ENCODE data around the gene MCEMP1.

The MCEMP1 gene

DNA sequence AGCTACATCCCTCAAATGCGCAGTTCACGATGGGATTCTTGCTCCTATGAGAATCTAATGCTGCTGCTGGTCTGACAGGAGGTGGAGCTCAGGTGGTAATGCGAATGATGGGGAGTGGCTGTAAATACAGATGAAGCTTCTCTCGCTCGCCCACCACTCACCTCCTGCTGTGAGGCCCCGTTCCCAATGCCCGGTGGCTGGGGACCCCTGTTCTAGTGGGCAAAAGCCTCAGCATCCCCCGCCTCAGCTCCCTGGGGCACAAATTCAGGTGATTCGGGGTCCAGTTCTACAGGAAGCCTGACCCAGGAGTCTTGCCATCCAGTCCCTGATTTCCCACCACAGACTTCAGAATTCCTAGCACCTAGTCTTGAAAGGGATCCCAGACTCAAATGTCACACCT is 4.4 kb upstream of the MCEMP1 start:
- DNase-seq, result no peak

DNA sequence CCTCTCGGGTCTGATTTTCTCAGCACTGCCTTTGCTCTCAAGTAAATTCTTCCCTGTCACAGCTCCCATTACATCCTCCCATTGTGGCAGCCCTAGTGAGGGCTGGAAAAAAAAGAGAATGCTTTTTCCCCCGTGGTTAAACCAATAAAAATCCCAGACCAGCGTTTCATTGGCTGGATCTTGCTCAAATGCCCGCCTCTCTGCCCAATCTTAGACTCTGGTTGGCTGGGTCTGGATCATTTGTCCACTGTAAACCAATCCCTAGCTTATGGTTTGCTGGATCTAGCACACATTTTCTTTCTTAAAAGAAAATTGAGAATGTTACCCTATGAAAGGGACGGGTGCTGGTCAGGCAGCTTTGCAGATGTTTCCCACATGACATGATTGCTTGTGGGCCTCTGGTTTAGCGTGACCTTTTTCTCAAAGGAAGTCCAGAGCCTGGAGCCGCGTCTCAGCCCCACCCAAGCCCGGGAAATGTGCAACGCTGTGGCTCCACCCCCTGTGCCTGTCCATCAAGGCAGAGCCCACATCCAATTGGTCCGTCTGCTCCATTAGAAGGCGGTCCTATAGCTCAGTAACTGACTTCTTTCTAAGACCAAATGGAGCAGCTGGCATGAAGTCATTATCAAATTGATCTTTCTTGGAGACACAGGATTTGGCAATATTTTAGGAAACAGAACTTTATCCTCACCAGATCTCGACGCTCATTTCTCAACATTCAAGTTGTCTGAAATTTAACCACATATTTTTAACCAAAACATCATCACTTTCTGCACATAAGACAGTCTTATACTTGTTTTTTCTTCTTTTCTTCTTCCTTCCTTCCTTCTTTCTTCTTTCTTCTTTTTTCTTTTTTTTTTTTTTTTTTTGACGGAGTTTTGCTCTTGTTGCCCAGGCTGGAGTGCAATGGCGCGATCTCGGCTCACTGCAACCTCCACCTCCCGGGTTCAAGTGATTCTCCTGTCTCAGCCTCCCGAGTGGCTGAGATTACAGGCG is 2.6 kb upstream of the MCEMP1 start:
- DNase-seq, result peak; percentile 71

DNA sequence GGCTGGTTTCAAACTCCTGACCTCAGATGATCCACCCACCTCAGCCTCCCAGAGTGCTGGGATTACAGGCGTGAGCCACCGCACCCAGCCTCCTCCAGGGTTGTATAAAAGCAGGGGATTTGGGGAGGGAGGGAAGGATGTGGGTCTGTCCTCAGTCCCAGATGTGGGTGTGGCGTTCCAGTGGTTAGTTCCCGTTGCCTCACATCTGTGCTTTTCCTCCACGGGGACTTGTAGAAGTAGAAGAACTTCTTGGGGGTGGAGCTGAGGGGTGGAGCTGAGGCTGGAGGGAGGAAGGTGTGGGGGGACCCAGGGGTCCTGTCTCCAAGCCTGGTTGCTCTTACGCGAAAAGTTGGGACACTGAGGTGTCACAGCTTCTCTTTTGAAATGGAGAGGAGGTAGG is 514 bp upstream of the MCEMP1 start:
- DNase-seq, result no peak

DNA sequence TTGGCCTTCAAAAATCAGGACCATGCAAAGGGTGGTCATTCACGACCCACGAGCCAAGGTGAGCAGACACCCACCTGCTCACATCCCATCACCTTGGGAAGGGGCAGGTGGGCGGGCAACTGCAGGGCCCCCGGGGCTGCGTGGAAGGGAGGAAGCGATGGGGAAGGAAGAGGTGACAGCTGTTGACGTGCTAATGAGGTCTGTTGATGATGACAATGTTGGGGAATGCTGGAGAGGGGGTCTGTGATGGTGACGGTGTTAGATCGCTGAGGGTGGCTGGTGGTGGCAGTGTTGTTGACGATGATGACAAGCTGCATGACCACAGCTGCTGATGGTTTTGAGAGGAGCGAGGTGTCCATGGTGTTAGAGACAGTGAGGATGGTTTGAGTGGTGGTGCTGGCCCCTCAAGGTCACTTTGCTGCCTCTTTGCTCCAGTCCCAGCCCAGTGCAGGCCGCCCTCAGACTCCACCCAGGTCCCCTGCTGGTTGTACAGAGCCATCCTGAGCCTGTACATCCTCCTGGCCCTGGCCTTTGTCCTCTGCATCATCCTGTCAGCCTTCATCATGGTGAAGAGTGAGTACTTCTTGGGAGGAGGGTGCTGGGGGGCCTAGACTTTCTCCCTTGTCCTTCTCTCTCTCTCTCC is 900 bp downstream of the MCEMP1 start:
- DNase-seq, result no peak

DNA sequence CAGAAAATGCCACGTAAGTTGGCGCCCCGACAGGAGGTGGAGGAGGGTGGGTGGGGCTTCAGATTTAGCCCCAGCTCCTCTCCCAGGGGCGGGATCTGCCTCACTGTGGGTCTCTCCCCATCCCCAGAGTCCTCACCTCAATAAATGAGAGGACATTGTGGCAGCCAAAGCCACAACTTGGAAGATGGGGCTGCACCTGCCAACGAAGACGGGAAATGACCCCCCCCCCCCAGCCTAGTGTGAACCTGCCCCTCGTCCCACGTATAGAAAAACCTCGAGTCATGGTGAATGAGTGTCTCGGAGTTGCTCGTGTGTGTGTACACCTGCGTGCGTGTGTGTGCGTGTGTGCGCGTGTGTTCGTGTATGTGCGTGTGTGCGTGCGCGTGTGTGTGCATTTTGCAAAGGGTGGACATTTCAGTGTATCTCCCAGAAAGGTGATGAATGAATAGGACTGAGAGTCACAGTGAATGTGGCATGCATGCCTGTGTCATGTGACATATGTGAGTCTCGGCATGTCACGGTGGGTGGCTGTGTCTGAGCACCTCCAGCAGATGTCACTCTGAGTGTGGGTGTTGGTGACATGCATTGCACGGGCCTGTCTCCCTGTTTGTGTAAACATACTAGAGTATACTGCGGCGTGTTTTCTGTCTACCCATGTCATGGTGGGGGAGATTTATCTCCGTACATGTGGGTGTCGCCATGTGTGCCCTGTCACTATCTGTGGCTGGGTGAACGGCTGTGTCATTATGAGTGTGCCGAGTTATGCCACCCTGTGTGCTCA is 2.3 kb downstream of the MCEMP1 start:
- DNase-seq, result no peak

DNA sequence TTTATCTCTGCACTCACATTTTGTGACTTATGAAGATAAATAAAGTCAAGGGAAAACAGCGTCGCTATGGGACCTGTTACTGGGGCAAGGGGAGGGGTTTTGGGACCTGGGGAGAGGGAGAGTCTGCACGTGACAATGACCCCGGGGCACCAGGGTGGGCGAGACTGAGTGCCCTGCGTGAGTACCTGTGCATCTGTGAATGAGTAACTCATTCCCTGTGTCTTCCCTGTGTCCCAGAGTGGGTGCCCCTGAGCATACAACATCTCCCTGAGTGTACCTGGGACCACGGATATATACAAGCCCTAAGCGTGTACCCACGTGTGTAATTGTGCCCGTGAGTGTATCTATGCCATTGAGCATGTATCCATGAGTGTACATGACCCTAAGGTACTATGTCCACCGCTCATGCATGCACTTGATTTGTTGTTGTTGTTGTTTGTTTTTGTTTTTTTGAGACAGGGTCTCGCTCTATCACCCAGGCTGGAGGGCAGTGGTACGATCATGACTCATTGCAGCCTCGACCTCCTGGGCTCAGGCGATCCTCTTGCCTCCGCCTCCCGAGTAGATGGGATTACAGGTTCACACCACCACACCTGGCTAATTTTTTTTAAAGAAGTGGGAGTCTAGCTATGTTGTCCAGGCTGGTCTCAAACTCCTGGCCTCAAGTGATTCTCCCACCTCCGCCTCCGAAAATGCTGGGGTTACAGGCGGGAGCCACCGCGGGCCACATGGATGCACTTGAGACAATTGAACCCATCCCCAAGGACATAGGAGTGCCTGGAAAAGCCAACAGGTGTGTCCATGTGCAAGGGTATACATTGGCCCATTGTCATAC is 3.1 kb downstream of the MCEMP1 start:
- no peak for DNase-seq

DNA sequence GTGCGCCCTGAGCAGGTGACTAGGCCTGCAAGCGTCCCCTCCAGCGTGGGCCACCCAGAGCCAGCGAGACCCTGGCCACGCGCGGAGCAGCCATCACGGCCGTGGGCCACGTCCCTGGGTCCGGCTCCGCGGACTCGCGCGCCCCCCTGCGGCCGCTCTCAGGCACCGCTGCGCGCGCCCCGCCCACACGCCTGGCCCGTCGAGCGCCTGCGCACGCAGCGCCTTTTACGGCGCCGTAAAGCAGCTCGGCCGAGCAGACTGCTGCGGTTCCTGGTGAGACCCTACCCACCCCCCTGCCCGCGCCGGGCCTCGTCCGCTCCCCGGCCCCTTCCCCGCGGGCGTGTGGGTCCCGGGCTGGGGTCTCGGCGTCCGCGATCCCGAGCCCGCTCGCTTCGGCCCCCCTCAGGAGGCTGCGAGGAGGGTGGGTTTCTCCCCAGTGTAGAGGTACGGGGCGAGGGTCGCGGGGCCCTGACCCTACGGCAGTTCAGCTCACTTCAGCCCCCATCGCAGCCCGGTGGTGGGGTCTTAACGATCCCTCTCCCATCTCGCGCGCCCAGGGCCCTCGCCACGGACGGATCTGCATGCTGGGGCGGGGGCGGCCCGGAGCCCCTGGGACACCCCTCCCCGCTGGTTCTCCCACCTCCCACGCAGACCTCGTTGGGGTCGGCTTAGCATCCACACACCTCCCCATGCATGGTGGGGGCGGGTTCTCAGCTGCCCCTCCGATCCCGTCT is 3.9 kb downstream of the MCEMP1 start, which contains the start of gene TRAPPC5:
Gene TRAPPC5 (plus strand): TSS at position 228 of the 734 bp plus-strand sequence. CDS start 1,421 bp downstream, outside the sequence.
- no peak for DNase-seq

DNA sequence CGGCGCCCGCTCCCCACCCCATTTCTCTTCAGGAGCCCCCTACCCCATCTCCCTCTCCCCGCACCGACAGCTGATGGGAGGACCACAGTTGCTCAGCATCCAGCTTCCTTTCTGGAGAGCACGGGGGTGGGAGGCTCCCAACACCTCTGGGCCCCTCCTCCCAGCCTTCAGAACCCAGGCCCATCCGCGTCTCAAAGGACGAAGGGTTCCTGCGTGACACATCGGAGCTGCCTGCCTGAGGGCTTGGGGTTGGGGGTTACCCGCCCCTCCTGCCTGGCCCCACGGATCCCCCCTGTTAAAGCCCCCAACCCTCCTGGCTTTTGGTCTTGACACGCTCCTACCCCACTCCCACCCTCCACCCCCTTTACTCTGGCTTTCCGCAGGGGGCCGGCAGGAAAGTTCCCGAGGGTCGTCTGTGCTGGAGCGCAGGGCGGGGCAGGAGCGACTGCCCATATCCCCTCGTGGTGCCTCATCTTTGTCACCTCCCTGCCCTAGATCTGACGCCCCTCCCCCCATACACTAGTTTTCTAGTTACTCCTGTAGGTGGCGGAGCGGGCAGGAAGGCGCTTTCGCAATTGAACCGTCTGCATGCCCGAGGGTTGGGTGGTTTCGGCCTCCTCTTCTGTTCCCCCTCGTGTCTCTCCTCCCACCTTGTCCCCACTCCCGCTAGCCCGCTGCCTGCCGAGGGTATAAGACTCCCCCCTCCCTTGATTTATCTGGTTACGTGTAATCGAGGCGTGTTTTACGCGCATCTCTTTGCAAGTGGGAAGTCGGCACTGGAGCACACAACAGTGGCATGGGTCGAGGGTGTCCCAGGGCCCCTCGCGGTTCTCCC is 4.7 kb downstream of the MCEMP1 start:
- no peak for DNase-seq

DNA sequence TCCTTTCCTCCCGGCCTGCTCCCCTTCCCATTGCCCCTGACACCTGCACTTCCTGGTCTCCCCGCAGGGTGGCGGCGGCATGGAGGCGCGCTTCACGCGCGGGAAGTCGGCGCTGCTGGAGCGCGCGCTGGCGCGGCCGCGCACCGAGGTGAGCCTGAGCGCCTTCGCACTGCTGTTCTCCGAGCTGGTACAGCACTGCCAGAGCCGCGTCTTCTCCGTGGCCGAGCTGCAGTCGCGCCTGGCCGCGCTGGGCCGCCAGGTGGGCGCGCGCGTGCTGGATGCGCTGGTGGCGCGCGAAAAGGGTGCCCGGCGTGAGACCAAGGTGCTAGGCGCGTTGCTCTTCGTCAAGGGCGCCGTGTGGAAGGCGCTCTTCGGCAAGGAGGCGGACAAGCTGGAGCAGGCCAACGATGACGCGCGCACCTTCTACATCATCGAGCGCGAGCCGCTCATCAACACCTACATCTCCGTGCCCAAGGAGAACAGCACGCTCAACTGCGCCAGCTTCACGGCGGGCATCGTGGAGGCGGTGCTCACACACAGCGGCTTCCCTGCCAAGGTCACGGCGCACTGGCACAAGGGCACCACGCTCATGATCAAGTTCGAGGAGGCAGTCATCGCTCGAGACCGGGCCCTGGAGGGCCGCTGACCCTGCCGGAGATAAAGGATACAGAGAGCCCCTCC is 5.4 kb downstream of the MCEMP1 start:
- no peak for DNase-seq

DNA sequence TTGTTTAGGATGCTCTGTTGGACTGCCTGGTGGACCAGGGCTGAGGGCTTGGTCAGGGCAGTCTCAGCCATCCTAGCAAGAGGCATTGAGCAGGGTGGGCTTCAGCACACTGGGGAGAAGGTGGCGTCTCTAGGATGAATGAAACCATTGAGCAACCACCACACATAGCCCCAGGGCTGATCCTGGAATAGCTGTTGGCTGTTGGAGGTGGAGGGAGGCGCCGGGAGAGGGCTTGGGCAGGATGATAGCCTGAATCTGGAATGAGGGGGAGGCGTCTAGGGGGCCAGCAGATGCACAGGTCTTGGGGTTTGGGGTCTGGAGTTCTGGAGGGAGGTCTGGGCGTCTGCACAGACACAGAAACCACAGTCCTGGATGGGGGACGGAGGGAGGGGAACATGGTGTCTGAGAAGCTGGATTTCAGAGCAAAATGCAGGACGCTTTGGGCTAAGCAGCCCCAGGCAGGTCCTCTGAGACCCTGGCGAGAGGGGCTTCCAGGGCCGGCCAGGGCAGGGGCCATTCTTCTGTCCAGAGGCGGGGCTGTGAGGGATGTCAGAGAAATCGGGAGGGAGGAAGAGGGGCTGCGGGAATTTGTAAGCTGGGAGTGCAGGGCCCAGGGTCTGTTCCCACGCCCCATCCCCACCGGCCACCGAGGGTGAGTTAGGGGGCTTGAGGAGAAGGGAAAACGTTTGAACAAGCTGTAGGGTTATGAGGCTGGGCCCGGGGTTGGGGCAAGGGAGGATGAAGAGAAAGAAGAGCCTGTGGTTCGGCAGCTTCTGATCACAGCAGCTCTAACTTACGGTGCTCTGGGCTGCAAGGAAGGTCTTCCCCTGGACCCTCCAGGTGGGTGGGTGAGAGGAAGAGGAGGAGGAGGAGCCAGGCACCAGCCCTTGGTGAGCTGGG is 8.9 kb downstream of the MCEMP1 start:
- DNase-seq, result no peak

DNA sequence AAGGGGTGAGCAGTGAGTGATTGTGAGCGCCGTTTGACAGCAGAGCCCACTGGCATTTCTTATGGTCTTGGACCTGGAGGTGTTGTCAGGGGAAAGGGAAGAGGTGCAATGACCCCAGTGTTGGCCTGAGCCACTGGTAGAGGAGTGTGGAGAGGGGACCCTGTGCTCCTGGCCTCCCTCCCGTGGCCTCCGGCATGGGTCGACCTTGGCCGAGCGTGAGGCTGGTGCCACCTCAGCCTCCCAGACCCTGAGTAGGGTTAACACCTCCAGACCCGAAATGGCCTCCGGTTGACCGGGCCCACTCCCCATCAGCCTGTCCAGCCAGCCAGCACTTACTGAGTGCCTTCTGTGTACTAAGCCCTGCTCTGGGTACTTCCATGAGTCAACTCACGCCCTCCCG is 10.3 kb downstream of the MCEMP1 start:
- DNase-seq, result no peak

DNA sequence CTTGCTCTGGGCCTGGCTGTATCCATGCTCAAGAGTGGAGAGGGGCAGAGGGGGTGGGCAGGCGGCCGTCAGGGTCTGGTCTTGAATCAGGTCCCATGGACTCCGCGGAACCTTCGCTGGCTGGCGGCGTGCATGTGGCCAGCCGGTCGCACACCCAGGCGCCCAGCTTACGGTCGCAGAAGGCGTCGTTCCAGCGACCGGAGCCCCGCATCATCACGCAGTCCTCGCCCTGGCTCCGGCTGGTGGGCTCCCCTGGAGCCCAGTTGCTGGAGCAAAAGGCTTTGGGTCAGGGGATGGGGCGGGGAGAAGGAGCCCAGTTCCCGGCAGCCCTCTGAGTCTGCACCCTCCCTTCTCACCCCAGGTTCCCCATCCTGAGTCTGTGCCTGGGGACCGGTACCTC is 12.3 kb downstream of the MCEMP1 start:
- no peak for DNase-seq

DNA sequence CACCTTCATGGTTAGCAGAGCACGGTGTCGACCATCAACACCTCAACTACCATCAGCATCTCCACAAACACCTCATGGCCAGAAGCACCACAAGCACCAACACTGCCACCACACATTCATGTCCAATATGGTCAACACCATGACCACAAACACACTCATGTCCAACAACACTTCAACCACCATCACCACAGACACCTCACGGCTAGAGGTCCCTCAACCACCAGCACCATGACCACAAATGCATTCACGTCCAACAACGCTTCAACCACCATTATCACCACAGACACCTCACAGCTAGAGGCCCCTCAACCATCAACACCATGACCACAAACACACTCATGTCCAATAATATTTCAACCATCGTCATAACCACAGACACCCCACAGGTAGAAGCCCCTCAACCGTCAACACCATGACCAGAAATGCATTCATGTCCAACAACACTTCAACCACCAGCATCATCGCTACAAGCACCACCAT is 13.9 kb downstream of the MCEMP1 start:
- DNase-seq, result no peak

DNA sequence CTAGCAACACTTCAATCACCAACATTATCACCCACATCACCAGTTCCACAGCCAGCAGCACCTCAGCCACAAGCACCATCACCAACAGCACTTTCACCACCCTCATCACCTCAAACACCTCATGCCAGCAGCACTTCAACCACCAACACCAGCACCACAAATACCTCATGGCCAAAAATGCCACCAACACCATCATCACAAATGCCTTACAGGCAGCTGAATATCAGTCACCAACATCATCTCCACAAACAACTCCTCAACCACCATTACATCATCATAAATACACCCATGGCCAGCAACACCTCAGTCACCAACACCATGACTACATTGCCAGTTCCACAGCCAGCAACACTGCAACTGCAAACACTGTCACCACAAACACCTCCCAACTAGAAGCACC is 14.6 kb downstream of the MCEMP1 start:
- no peak for DNase-seq

DNA sequence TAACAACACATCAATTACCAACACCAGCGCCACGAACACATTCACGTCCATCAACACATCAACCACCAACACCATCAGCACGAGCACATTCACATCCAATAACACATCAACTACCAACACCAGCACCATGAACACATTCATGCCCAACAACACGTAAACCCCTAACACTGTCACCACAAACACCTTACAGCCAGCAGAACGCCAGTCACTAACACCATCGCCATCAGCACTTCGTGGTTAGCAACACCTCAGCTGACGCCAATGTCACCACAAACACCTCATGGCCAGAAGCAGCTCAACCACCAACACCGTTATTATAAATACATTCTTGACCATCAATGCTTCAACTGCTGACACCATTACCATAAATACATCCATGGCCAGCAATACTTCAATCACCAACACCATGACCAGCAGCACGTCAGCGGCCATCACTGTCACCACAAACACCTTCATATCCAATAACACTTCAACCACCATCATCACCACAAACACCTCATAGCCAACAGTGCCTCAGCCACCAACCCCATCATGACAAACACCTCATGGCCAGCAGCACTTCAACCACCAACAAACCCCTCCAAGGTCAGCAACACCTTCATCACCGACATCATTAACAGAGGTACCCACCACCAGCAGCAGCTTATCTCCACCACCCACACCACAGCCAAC is 15.7 kb downstream of the MCEMP1 start:
- no peak for DNase-seq

DNA sequence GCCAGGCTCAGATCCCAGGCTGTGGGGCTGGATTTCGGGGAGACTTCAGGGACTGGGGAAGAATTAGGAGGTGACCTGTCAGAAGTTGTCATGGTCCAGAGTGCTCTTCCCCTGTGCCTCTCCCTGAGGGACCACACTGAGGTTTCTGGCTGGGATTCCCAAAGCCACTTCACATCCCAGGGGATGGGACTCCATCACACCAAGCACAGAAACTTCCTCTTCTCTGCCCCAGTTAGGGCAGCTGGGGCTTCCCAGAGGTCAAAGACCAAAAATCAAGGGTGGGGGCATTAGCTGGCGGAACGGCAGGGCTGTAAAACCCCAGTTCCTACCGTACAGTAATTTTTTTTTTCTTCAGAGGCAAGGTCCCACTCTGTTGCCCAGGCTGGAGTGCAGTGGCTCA is 17.6 kb downstream of the MCEMP1 start:
- DNase-seq, result no peak

DNA sequence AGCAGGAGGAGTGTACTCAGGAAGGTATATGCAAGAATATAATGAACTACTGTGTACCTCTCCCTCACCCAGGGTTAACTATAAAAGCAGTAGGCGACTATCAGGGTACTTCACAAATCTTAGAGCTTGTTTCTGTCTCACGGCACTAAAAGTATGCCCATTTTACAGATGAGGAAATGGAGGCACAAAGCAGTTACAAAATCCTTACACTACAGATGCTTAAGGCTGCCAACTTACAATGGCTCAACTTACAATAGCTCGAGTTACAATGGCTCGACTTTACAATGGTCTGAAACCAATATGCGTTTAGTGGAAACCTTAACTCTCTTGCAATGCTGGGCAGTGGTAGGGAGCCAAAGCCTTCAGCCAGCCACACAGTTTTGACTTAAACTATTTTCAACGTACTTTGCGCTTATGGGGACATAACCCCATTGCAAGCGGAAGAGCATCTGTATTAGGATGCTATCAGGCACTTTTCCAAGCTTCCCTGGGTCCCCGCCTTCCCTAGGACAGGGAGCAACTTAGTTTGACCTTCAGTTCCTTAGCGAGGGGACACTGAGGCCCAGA is 20.9 kb downstream of the MCEMP1 start:
- no peak for DNase-seq

DNA sequence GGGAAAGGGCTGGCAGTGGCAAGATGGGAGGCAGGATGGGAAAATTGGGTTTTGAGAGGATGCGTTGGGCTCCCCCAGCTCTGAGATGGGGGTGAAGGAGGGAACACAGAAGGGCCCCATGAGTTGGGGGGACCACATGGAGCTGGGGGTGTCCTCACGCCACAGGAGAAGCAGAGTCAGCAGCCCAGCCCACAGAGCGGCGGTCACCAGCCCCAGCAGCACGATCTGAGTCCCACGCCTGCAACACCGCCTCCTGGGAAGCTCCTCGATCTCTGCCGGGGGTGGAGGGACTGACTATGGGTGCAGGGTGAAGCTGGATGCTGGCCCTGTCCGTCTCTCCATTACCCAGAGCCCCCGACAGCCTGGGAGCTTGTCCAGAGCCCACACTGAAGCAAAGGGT is 21.7 kb downstream of the MCEMP1 start:
- no peak for DNase-seq
